Naive thymus-derived CD4-positive, alpha-beta T cell (primary cell): Measurements from ENCODE around the gene CDH4. TPM values are rescaled to one million over a fixed set of nuclear protein-coding genes. Genes with fewer than 3 reads are reported as not detected.

Source experiments
- ATAC-seq: fragments of 150-1000 bp; cut with Tn5 transposase; 2 replicates; pipeline ENCODE4 v1.10.0; 2021; ENCODE audit warnings: mild to moderate bottlenecking, moderate library complexity
- CTCF ChIA-PET: fragments of 350-600 bp; sonication (Branson Sonifier 250); formaldehyde crosslinking; loops from one replicate; lab custom pipeline; 2021; ENCODE audit warnings: antibody characterized with exemption; lab: Charles Lee
- POLR2A ChIA-PET: fragments of 350-600 bp; sonication (Branson Sonifier 250); formaldehyde crosslinking; loops from one replicate; lab custom pipeline; 2021; ENCODE audit warnings: antibody characterized with exemption, inconsistent platforms; lab: Charles Lee
- DNase-seq, 9 donors: peaks; one replicate each; pipeline versions ENCODE4 v3.0.0 to v3.0.0-alpha.2; 2020 to 2022; ENCODE audit warnings: mixed read lengths in 1 of 9
- H3K27ac ChIP-seq: one replicate; pipeline ENCODE4 v1.7.0; 2013; ENCODE audit warnings: mild to moderate bottlenecking, low read depth, low read length, moderate library complexity
- H3K27me3 ChIP-seq, 2 donors: one replicate each; pipeline ENCODE4 v1.7.0; 2013; ENCODE audit warnings: low read length in 2 of 2, mild to moderate bottlenecking in 2 of 2, moderate library complexity in 2 of 2; ENCODE audit not compliant: control insufficient read depth in 2 of 2, insufficient read depth in 2 of 2
- H3K36me3 ChIP-seq, 3 experiments: 1 replicate in 2 of 3; 2 replicates in 1 of 3; pipeline ENCODE4 v1.7.0; 2013; ENCODE audit warnings: low read length in 3 of 3, mild to moderate bottlenecking in 3 of 3, moderate library complexity in 1 of 3; ENCODE audit not compliant: insufficient read depth in 3 of 3, control insufficient read depth in 2 of 3
- H3K4me1 ChIP-seq, 2 donors: one replicate each; pipeline ENCODE4 v1.7.0; 2013; ENCODE audit warnings: low read length in 2 of 2, mild to moderate bottlenecking in 2 of 2, moderate library complexity in 1 of 2; ENCODE audit not compliant: control insufficient read depth in 2 of 2, insufficient read depth in 2 of 2
- H3K4me3 ChIP-seq: 2 replicates; pipeline ENCODE4 v1.7.0; 2013; ENCODE audit warnings: mild to moderate bottlenecking, low read length
- H3K9me3 ChIP-seq, 3 experiments: 1 replicate in 2 of 3; 2 replicates in 1 of 3; pipeline ENCODE4 v1.7.0; 2013; ENCODE audit warnings: low read length in 3 of 3; ENCODE audit not compliant: control insufficient read depth in 2 of 3
- H3K27ac Mint-ChIP-seq, 9 donors: one replicate each; pipeline ENCODE4 v1.8.0; 2020 to 2022; ENCODE audit warnings: mixed read lengths in 9 of 9, mild to moderate bottlenecking in 8 of 9, moderate library complexity in 5 of 9, inconsistent platforms in 2 of 9
- H3K27me3 Mint-ChIP-seq, 5 donors: one replicate each; pipeline ENCODE4 v1.8.0; 2021 to 2022; ENCODE audit warnings: mixed read lengths in 5 of 5, mild to moderate bottlenecking in 1 of 5
- H3K36me3 Mint-ChIP-seq, 5 donors: one replicate each; pipeline ENCODE4 v1.8.0; 2020 to 2022; ENCODE audit warnings: mixed read lengths in 5 of 5, mild to moderate bottlenecking in 3 of 5, inconsistent platforms in 1 of 5
- H3K4me1 Mint-ChIP-seq, 7 donors: one replicate each; pipeline ENCODE4 v1.8.0; 2020 to 2022; ENCODE audit warnings: mixed read lengths in 7 of 7, mild to moderate bottlenecking in 3 of 7, inconsistent platforms in 1 of 7
- H3K4me3 Mint-ChIP-seq, 10 donors: one replicate each; pipeline ENCODE4 v1.8.0; 2020 to 2022; ENCODE audit warnings: mild to moderate bottlenecking in 10 of 10, mixed read lengths in 10 of 10, moderate library complexity in 6 of 10, inconsistent platforms in 2 of 10
- H3K9me3 Mint-ChIP-seq, 11 donors: one replicate each; pipeline ENCODE4 v1.8.0; 2020 to 2022; ENCODE audit warnings: mixed read lengths in 11 of 11, mild to moderate bottlenecking in 4 of 11, inconsistent platforms in 1 of 11, moderate library complexity in 1 of 11
- intact Hi-C, 2 donors: fragments of 100-400 bp; cut with micrococcal nuclease; formaldehyde crosslinking; loops; one replicate each; pipeline ENCODE4 v1.15.1; 2023
- polyA plus RNA-seq, 2 donors: library from polyadenylated mRNA; unstranded; fragments of 300-500 nt; fragmentation: Illumina TruSeq; gene quantifications; one replicate each; pipeline ENCODE4 v1.2.3, GENCODE V29; 2021
- total RNA-seq, 6 experiments: library from RNA in 5 of 6; stranded (reverse) in 5 of 6; gene quantifications; 1 replicate in 5 of 6; 2 replicates in 1 of 6; pipeline ENCODE4 v1.2.3 and lab custom pipeline; 2021 to 2026

Gene CDH4
- total RNA-seq (under 1 TPM; 0.05 to 0.43 (median 0.12) TPM), polyA plus RNA-seq (under 1 TPM in 1 of 2 donors, not detected in 1; 0.15 TPM), total RNA-seq (lab: John Stamatoyannopoulos, UW) (0.81 reads per million)

- intact Hi-C loops = no loop called here
- Mint-ChIP-seq H3K9me3 (peaks cover 0 to 1% (median 0%) of the 10 kb centered on the region in 11 donors), H3K27me3 (peaks cover 47 to 69% (median 59%) of the 10 kb centered on the region in 5 donors), H3K4me1 (peaks cover 0 to 14% (median 2%) of the 10 kb centered on the region in 7 donors), H3K27ac (no peak within 1 kb of the TSS), H3K4me3 (peak within 1 kb of the TSS in 6 of 10 donors; percentile 17 to 75 (median 54)), H3K36me3 (no peaks in the 10 kb centered on the region)
- ChIA-PET POLR2A (no interaction called here), CTCF (no interaction called here)
- Histone ChIP-seq H3K36me3 (no peaks in the 10 kb centered on the region), H3K9me3 (no peaks in the 10 kb centered on the region), H3K4me1 (no peaks in the 10 kb centered on the region), H3K4me3 (no peak within 1 kb of the TSS), H3K27ac (no peak within 1 kb of the TSS), H3K27me3 (no peaks in the 10 kb centered on the region)
- ATAC-seq = no peak
- DNase-seq = no peak
These were observed at the start of gene CDH4 for GRCh38 chr20:61251529-61252393. CDH4 (plus strand) TSS chr20:61252261.

- Mint-ChIP-seq H3K9me3 (peaks cover 3 to 25% (median 4%) of the 10 kb centered on the region in 11 donors), H3K4me1 (no peaks in the 10 kb centered on the region)
- POLR2A ChIA-PET = no interaction called here
These were observed 48.7 kb upstream of the CDH4 start for GRCh38 chr20:61203320-61203719.

GRCh38 chr20:61204206-61204605 lies 47.9 kb upstream of the CDH4 start:
- no peaks in the 10 kb centered on the region for H3K4me1 Mint-ChIP-seq
- intact Hi-C loops = no loop called here
- ChIA-PET POLR2A (no interaction called here), CTCF (no interaction called here)
- Histone ChIP-seq H3K4me3 (no peak overlapping the region), H3K27ac (no peak overlapping the region), H3K27me3 (no peaks in the 10 kb centered on the region), H3K4me1 (no peaks in the 10 kb centered on the region), H3K36me3 (no peaks in the 10 kb centered on the region), H3K9me3 (no peaks in the 10 kb centered on the region)
- H3K9me3 Mint-ChIP-seq = peaks cover 0 to 25% (median 4%) of the 10 kb centered on the region in 11 donors
- peaks cover 0 to 34% (median 12%) of the 10 kb centered on the region in 5 donors for H3K27me3 Mint-ChIP-seq
- no peak for DNase-seq
- H3K27ac Mint-ChIP-seq = no peak overlapping the region
- peaks cover 0 to 6% (median 0%) of the 10 kb centered on the region in 5 donors for H3K36me3 Mint-ChIP-seq
- no peak overlapping the region for H3K4me3 Mint-ChIP-seq
- no peak for ATAC-seq

More at GRCh38 chr20:61203320-61203719, 48.7 kb upstream of the CDH4 start:
- Mint-ChIP-seq H3K36me3 (peaks cover 0 to 11% (median 0%) of the 10 kb centered on the region in 5 donors), H3K4me3 (no peak overlapping the region), H3K27me3 (peaks cover 0 to 39% (median 15%) of the 10 kb centered on the region in 5 donors), H3K27ac (no peak overlapping the region)
- intact Hi-C loops = no loop called here
- Histone ChIP-seq H3K4me1 (no peaks in the 10 kb centered on the region), H3K36me3 (no peaks in the 10 kb centered on the region), H3K27ac (no peak overlapping the region), H3K27me3 (no peaks in the 10 kb centered on the region), H3K4me3 (no peak overlapping the region), H3K9me3 (no peaks in the 10 kb centered on the region)
- CTCF ChIA-PET = no interaction called here
- no peak for DNase-seq
- no peak for ATAC-seq

- ChIA-PET POLR2A (no interaction called here), CTCF (no interaction called here)
- intact Hi-C loops = no loop called here
- Mint-ChIP-seq H3K4me3 (no peak overlapping the region), H3K4me1 (no peaks in the 10 kb centered on the region), H3K27ac (no peak overlapping the region), H3K36me3 (peaks cover 0 to 5% (median 0%) of the 10 kb centered on the region in 5 donors), H3K27me3 (peaks cover 0 to 30% (median 12%) of the 10 kb centered on the region in 5 donors), H3K9me3 (peaks cover 0 to 14% (median 4%) of the 10 kb centered on the region in 11 donors)
- ATAC-seq (no peak), DNase-seq (no peak)
- Histone ChIP-seq H3K9me3 (no peaks in the 10 kb centered on the region), H3K27ac (no peak overlapping the region), H3K4me1 (no peaks in the 10 kb centered on the region), H3K4me3 (no peak overlapping the region), H3K27me3 (no peaks in the 10 kb centered on the region), H3K36me3 (no peaks in the 10 kb centered on the region)
These were observed 46.3 kb upstream of the CDH4 start for GRCh38 chr20:61205769-61206168.

- no peaks in the 10 kb centered on the region for H3K27me3 ChIP-seq
- H3K36me3 ChIP-seq = no peaks in the 10 kb centered on the region
- H3K4me1 Mint-ChIP-seq = no peaks in the 10 kb centered on the region
- peaks cover 0 to 2% (median 0%) of the 10 kb centered on the region in 11 donors for H3K9me3 Mint-ChIP-seq
- H3K4me3 ChIP-seq = no peak overlapping the region
- H3K4me3 Mint-ChIP-seq = no peak overlapping the region
- DNase-seq = no peak
- CTCF ChIA-PET = no interaction called here
- H3K27ac ChIP-seq = no peak overlapping the region
- H3K27ac Mint-ChIP-seq = no peak overlapping the region
- no peaks in the 10 kb centered on the region for H3K4me1 ChIP-seq
- intact Hi-C loops = no loop called here
- no peaks in the 10 kb centered on the region for H3K36me3 Mint-ChIP-seq
- ATAC-seq = no peak
- H3K9me3 ChIP-seq = no peaks in the 10 kb centered on the region
- peaks cover 2 to 16% (median 9%) of the 10 kb centered on the region in 5 donors for H3K27me3 Mint-ChIP-seq
- POLR2A ChIA-PET = no interaction called here
These were observed 41.2 kb upstream of the CDH4 start for GRCh38 chr20:61210862-61211261.

GRCh38 chr20:61217848-61218247 lies 34.2 kb upstream of the CDH4 start:
- H3K9me3 Mint-ChIP-seq = peaks cover 0 to 14% (median 2%) of the 10 kb centered on the region in 11 donors
- ChIA-PET POLR2A (no interaction called here), CTCF (interaction anchor here (0.6 kb wide), 1 partner anchor 314 kb away, joined by 4 read pairs; no protein-coding TSS in a partner anchor)
- H3K4me3 ChIP-seq = no peak overlapping the region
- no peaks in the 10 kb centered on the region for H3K36me3 Mint-ChIP-seq
- H3K27ac ChIP-seq = no peak overlapping the region
- no peak overlapping the region for H3K27ac Mint-ChIP-seq
- no peak overlapping the region for H3K4me3 Mint-ChIP-seq
- DNase-seq (no peak), ATAC-seq (no peak)
- no peaks in the 10 kb centered on the region for H3K4me1 ChIP-seq
- no peaks in the 10 kb centered on the region for H3K36me3 ChIP-seq
- no peaks in the 10 kb centered on the region for H3K27me3 ChIP-seq
- H3K27me3 Mint-ChIP-seq = peaks cover 2 to 49% (median 17%) of the 10 kb centered on the region in 5 donors
- H3K4me1 Mint-ChIP-seq = no peaks in the 10 kb centered on the region
- H3K9me3 ChIP-seq = no peaks in the 10 kb centered on the region
- intact Hi-C loops = no loop called here
